Fibroblast of pulmonary artery (primary cell): ENCODE results near the gene SERAC1.
A peak's percentile ranks its signal among the peaks of the same experiment; 100 is the strongest.

Experiments used
- DNase-seq: peaks from one replicate; pipeline ENCODE4 v3.0.0-alpha.2; 2010; ENCODE audit warnings: low read depth
- H3K4me3 ChIP-seq: replicated peaks from 2 replicates; pipeline ENCODE4 v1.5.1; 2011; ENCODE audit warnings: low read depth, mild to moderate bottlenecking, control low read depth, low read length, moderate library complexity
- CTCF ChIP-seq: IDR thresholded peaks from 2 replicates; pipeline ENCODE4 v1.5.1; 2011; ENCODE audit warnings: mild to moderate bottlenecking, control low read depth, low read length, inconsistent platforms; ENCODE audit errors: missing control alignments

Gene SERAC1

DNA sequence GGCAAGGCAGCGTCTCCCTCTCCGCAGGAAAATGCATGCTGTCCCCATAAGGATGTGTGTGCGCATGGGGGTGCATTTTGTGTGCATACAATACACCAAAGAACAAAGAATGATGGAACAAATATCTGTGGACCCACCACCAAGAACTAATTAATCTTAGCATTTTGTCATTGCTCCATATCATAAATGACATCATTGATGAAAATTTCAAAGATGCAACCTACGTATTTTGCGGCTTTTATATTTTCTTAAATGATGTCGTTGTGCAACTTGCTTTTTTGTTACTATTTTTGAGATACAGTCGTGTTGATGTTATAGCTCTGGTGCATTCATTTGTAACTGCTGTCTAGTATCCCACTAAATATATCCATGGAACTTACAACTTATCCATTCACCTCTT lies 89.7 kb downstream of the SERAC1 start:
- DNase-seq, result no peak
- TF ChIP-seq CTCF, result no peak
- no peak overlapping the region for H3K4me3 ChIP-seq

- TF ChIP-seq CTCF, result no peak
- DNase-seq, result no peak
Observed at GRCh38 chr6:158077676-158078075, 90.4 kb downstream of the SERAC1 start.

GRCh38 chr6:158076548-158076947 lies 91.5 kb downstream of the SERAC1 start:
- no peak for TF ChIP-seq CTCF
- DNase-seq, result no peak
- no peak overlapping the region for H3K4me3 ChIP-seq

More at GRCh38 chr6:158077676-158078075, 90.4 kb downstream of the SERAC1 start:
- no peak overlapping the region for H3K4me3 ChIP-seq

GRCh38 chr6:158073776-158074175 lies 94.3 kb downstream of the SERAC1 start:
- no peak overlapping the region for H3K4me3 ChIP-seq
- peak; percentile 56 for DNase-seq
- TF ChIP-seq CTCF, result no peak

DNA sequence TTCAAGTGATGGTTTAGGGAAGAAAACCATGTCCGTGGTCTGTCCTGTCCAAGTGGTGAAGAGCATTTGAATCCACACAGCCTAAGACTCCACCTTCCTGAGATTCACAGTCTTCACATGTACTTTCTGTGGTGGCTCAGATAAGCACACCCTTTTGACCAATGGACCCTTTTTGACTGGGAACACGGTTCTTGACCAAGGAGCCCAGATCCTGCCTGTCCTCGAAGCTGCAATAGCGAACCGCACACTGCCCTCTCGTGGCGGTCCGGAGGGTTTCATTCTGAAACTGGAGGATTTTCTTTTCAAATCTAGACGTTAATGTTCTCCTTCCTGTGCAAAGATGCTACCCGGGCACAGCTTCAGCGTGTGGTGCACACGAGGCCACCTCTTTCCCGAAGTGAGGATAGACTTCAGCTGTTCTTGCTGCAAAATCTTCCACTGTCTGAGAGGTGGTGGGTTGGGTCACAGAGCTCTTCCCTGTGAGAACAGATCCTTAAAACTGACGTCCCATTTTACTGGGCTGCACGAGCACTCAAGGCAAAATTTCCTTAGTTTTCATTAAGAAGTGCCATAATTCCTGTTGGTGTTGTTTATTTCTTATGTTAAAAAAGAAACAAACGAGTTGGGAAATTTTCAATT lies 95.9 kb downstream of the SERAC1 start:
- TF ChIP-seq CTCF, result peak; percentile 85
- DNase-seq, result peak; percentile 84
- no peak overlapping the region for H3K4me3 ChIP-seq

GRCh38 chr6:158071121-158072082 lies 96.7 kb downstream of the SERAC1 start:
- H3K4me3 ChIP-seq, result no peak overlapping the region
- TF ChIP-seq CTCF, result no peak
- no peak for DNase-seq
